Endodermal cell (in vitro differentiated cells): ENCODE results near the gene ERC1. TPM values are rescaled to one million over a fixed set of nuclear protein-coding genes. Genes with fewer than 3 reads are reported as not detected.

Experiments used
- DNase-seq: peaks from one replicate; pipeline ENCODE4 v3.0.0-alpha.2; 2017
- H3K27ac ChIP-seq: 2 replicates; pipeline ENCODE4 v1.5.1; 2013; ENCODE audit warnings: mild to moderate bottlenecking, low read depth, low read length, moderate library complexity
- H3K27me3 ChIP-seq: 2 replicates; pipeline ENCODE4 v1.6.1; 2013; ENCODE audit warnings: mild to moderate bottlenecking, low read length, moderate library complexity; ENCODE audit not compliant: insufficient read depth, control insufficient read depth, poor library complexity, severe bottlenecking
- H3K36me3 ChIP-seq: 2 replicates; pipeline ENCODE4 v1.7.0; 2013; ENCODE audit warnings: mild to moderate bottlenecking, low read length, moderate library complexity; ENCODE audit not compliant: control insufficient read depth, insufficient read depth
- H3K4me1 ChIP-seq: one replicate; pipeline ENCODE4 v1.7.0; 2013; ENCODE audit warnings: low read length; ENCODE audit not compliant: control insufficient read depth, insufficient read depth
- H3K4me3 ChIP-seq: 2 replicates; pipeline ENCODE4 v1.5.1; 2013; ENCODE audit warnings: mild to moderate bottlenecking, low read length, moderate library complexity
- H3K9ac ChIP-seq: 2 replicates; pipeline ENCODE4 v1.6.1; 2013; ENCODE audit warnings: mild to moderate bottlenecking, low read length, moderate library complexity; ENCODE audit not compliant: poor library complexity, severe bottlenecking; ENCODE audit errors: extremely low read depth
- H3K9me3 ChIP-seq: 2 replicates; pipeline ENCODE4 v1.6.1; 2013; ENCODE audit warnings: mild to moderate bottlenecking, low read length, moderate library complexity; ENCODE audit not compliant: control insufficient read depth
- H3K27ac Mint-ChIP-seq: 2 replicates; pipeline ENCODE4 v1.8.0; 2020; ENCODE audit warnings: mixed read lengths
- H3K27me3 Mint-ChIP-seq: 2 replicates; pipeline ENCODE4 v1.8.0; 2021; ENCODE audit warnings: mild to moderate bottlenecking, mixed read lengths; ENCODE audit not compliant: insufficient read depth
- H3K36me3 Mint-ChIP-seq: 2 replicates; pipeline ENCODE4 v1.8.0; 2020; ENCODE audit warnings: low read depth, mixed read lengths
- H3K4me1 Mint-ChIP-seq: 2 replicates; pipeline ENCODE4 v1.8.0; 2020; ENCODE audit warnings: mixed read lengths
- H3K4me3 Mint-ChIP-seq: 2 replicates; pipeline ENCODE4 v1.8.0; 2020; ENCODE audit warnings: mild to moderate bottlenecking, moderate library complexity, mixed read lengths
- H3K9me3 Mint-ChIP-seq: 2 replicates; pipeline ENCODE4 v1.8.0; 2020; ENCODE audit warnings: mild to moderate bottlenecking, mixed read lengths
- CTCF ChIP-seq: fragments of 200-600 bp; sonication (generic); conservative IDR thresholded peaks from 2 replicates; pipeline ENCODE4 v1.5.0; 2021; ENCODE audit warnings: antibody characterized with exemption, mild to moderate bottlenecking
- WGBS, 2 experiments: methylation state at CpG; one replicate each; pipeline versions ENCODE4 v1.1.5 to v1.1.7; 2013; ENCODE audit warnings: missing lambda C conversion rate in 2 of 2, mixed read lengths in 1 of 2; ENCODE audit not compliant: insufficient coverage in 1 of 2, insufficient read length in 1 of 2; 5-methylcytosine and 5-hydroxymethylcytosine counted together
- total RNA-seq, 2 donors: library from RNA; stranded (reverse); fragmentation: NEBNext Ultra II Directional in 1 of 2; extraction: Animal tissue kit (Norgen Biotek cat#: 25700) in 1 of 2; gene quantifications; 2 replicates in 1 of 2; 3 replicates in 1 of 2; pipeline ENCODE4 v1.2.1, GENCODE V29; 2021

Gene ERC1
- total RNA-seq, 2 donors from 2014 or later: 60.6 to 159 TPM

- H3K27me3 ChIP-seq: no peaks in the 10 kb centered on the region
- Mint-ChIP-seq H3K36me3 (no peaks in the 10 kb centered on the region), H3K4me3 (no peak overlapping the region), H3K9me3 (no peaks in the 10 kb centered on the region), H3K27me3 (no peaks in the 10 kb centered on the region), H3K4me1 (peaks cover 21% of the 10 kb centered on the region), H3K27ac (no peak overlapping the region)
- no peak for DNase-seq
- TF ChIP-seq CTCF: no peak
- H3K27ac ChIP-seq: no peak overlapping the region
- H3K9me3 ChIP-seq: no peaks in the 10 kb centered on the region
- H3K9ac ChIP-seq: no peak overlapping the region
- H3K4me3 ChIP-seq: no peak overlapping the region
- H3K4me1 ChIP-seq: peaks cover 8% of the 10 kb centered on the region
- 92 to 100% methylated on average over 1 to 6 of the region's 6 CpGs for WGBS, 2 experiments
- H3K36me3 ChIP-seq: no peaks in the 10 kb centered on the region
Measured at GRCh38 chr12:966724-967123, 24.3 kb upstream of the ERC1 start.

GRCh38 chr12:967641-968040 lies 23.4 kb upstream of the ERC1 start:
- no peak overlapping the region for H3K27ac ChIP-seq
- H3K36me3 ChIP-seq: no peaks in the 10 kb centered on the region
- no peak for TF ChIP-seq CTCF
- Mint-ChIP-seq H3K4me3 (no peak overlapping the region), H3K27ac (peak overlapping the region; percentile 3), H3K27me3 (no peaks in the 10 kb centered on the region), H3K9me3 (no peaks in the 10 kb centered on the region), H3K36me3 (no peaks in the 10 kb centered on the region), H3K4me1 (peaks cover 21% of the 10 kb centered on the region)
- peaks cover 8% of the 10 kb centered on the region for H3K4me1 ChIP-seq
- no peak for DNase-seq
- no peak overlapping the region for H3K9ac ChIP-seq
- H3K27me3 ChIP-seq: no peaks in the 10 kb centered on the region
- no peak overlapping the region for H3K4me3 ChIP-seq
- WGBS, 2 experiments: 83 to 100% methylated on average over 5 to 9 of the region's 9 CpGs
- no peaks in the 10 kb centered on the region for H3K9me3 ChIP-seq

GRCh38 chr12:968545-968944 lies 22.5 kb upstream of the ERC1 start:
- Mint-ChIP-seq H3K27me3 (no peaks in the 10 kb centered on the region), H3K9me3 (peaks cover 3% of the 10 kb centered on the region), H3K4me3 (no peak overlapping the region), H3K4me1 (peaks cover 20% of the 10 kb centered on the region), H3K36me3 (peaks cover 3% of the 10 kb centered on the region), H3K27ac (peak overlapping the region; percentile 3)
- no peak for TF ChIP-seq CTCF
- peaks cover 8% of the 10 kb centered on the region for H3K4me1 ChIP-seq
- H3K9ac ChIP-seq: no peak overlapping the region
- WGBS, 2 experiments: 14 to 73% methylated on average over 1 to 3 of the region's 4 CpGs
- no peak overlapping the region for H3K4me3 ChIP-seq
- H3K27me3 ChIP-seq: no peaks in the 10 kb centered on the region
- no peaks in the 10 kb centered on the region for H3K9me3 ChIP-seq
- DNase-seq: no peak
- H3K27ac ChIP-seq: peak overlapping the region; percentile 19
- H3K36me3 ChIP-seq: no peaks in the 10 kb centered on the region
